ENCODE data around the gene HINT3. TPM values are rescaled to one million over a fixed set of nuclear protein-coding genes. Genes with fewer than 3 reads are reported as not detected.
"Not testable (repeated sequence)": the region's sequence is repeated elsewhere in the genome, so short reads cannot be mapped to it uniquely, and the experiment has no call there.

HINT3 gene
- total RNA-seq, 6 experiments from 2014 or later: 8.5 to 16.6 (median 14.3) TPM

GRCh38 chr6:125932451-125932795 lies 24.1 kb upstream of the HINT3 start:
- Histone ChIP-seq H3K9me3 (no peaks in the 10 kb centered on the region), H3K4me1 (no peaks in the 10 kb centered on the region), H3K27me3 (no peaks in the 10 kb centered on the region), H3K27ac (no peak overlapping the region), H3K4me3 (no peak overlapping the region), H3K36me3 (peaks cover 0 to 24% (median 15%) of the 10 kb centered on the region in 4 donors)
- no peak for TF ChIP-seq POLR2A (IDR thresholded peaks at IDR 0.05)
- TF ChIP-seq CTCF (IDR thresholded peaks at IDR 0.05): no peak
- intact Hi-C loops (cut with DNase I): no loop called here
- no peak for DNase-seq
- ATAC-seq: no peak

- H3K9me3 ChIP-seq; H3K36me3 ChIP-seq; DNase-seq; ATAC-seq; H3K27ac ChIP-seq; H3K27me3 ChIP-seq; intact Hi-C loops (cut with DNase I); H3K4me1 ChIP-seq; H3K4me3 ChIP-seq: not testable (repeated sequence)
- 88% methylated on average over 5 of the region's 5 CpGs for WGBS (ENCODE audit: insufficient coverage, low coverage, low lambda C conversion rate, missing lambda C conversion rate)
Observed at GRCh38 chr6:125935520-125935919, 21.1 kb upstream of the HINT3 start.

DNA sequence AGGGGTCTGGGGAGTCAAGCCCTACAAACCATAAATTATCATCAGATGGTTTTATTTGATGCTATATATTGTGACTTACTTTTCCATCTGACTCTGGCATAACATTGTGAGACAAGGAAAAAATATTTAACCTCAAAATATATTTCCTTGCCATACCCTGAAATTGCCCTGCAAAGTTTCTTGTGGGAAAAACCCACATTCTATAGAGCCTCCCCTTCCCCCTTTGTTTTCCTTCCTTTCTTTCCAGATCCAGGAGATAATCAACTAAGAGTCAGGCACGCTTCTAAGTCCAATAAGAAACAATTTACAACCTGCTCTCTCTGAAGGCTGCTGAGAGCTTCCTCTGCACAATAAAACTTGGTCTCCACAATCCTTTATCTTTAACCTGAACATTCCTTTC lies 17.5 kb upstream of the HINT3 start:
- ATAC-seq: no peak
- 78% methylated on average over 1 of the region's 1 CpG for WGBS (ENCODE audit: insufficient coverage, low coverage, low lambda C conversion rate, missing lambda C conversion rate)
- intact Hi-C loops (cut with DNase I): no loop called here

GRCh38 chr6:125939791-125940190 lies 16.8 kb upstream of the HINT3 start:
- 63% methylated on average over 2 of the region's 2 CpGs for WGBS (ENCODE audit: insufficient coverage, low coverage, low lambda C conversion rate, missing lambda C conversion rate)
- Histone ChIP-seq H3K27ac (no peak overlapping the region), H3K9me3 (no peaks in the 10 kb centered on the region), H3K36me3 (no peaks in the 10 kb centered on the region), H3K4me3 (no peak overlapping the region), H3K4me1 (peaks cover 0 to 24% (median 10%) of the 10 kb centered on the region in 4 donors), H3K27me3 (no peaks in the 10 kb centered on the region)
- ATAC-seq: no peak
- TF ChIP-seq CTCF (IDR thresholded peaks at IDR 0.05) (no peak), POLR2A (IDR thresholded peaks at IDR 0.05) (no peak)
- DNase-seq: no peak
- intact Hi-C loops (cut with DNase I): no loop called here

More for the DNA sequence above, 17.5 kb upstream of the HINT3 start:
- no peak for DNase-seq
- Histone ChIP-seq H3K27me3 (no peaks in the 10 kb centered on the region), H3K4me3 (no peak overlapping the region), H3K4me1 (peaks cover 0 to 19% (median 7%) of the 10 kb centered on the region in 4 donors), H3K9me3 (no peaks in the 10 kb centered on the region), H3K27ac (no peak overlapping the region), H3K36me3 (no peaks in the 10 kb centered on the region)
- TF ChIP-seq CTCF (IDR thresholded peaks at IDR 0.05) (no peak), POLR2A (IDR thresholded peaks at IDR 0.05) (no peak)

DNA sequence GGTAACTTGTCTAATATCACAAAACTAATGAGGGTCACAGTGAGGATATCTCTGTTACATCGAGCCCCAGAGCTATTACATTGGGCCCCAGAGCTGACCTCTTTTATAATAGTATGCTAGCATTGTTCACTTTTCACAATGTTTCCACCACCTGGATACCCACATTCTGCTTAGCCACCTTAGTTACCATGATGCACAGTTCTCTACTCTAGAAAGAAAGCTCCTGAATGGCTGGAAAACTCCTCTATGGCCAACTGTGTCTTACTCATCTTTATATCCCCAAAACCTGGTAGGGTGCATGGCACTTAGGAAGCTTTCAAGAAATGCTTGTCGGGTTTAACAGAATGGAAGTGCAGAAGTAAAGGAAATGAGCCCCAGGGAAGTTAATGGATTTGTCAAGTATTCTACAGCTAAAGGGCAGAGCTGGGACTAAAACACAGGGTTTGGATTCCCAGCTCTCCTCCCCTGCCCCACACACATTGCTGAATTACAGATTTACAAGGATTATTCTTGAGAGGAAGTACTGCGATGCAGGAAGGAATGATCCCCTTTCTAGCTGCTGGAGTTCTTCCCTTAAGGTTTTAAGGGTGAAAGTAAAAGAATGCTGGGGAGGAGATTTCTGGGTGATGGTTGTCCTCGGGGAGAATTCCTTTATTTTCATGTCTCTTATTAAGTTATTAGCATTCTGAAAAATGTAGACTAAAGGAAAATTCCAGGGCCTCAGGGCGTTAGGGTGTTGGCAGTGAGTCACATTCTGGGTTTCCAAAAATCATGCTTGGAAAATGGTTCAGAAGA lies 16.1 kb upstream of the HINT3 start:
- WGBS (ENCODE audit: insufficient coverage, low coverage, low lambda C conversion rate, missing lambda C conversion rate): 57% methylated on average over 5 of the region's 5 CpGs
- ATAC-seq (no peak), DNase-seq (no peak)
- H3K27me3 ChIP-seq: no peaks in the 10 kb centered on the region
- H3K9me3 ChIP-seq: no peaks in the 10 kb centered on the region
- no peak overlapping the region for H3K27ac ChIP-seq
- intact Hi-C loops (cut with DNase I): no loop called here
- H3K4me1 ChIP-seq: peaks cover 0 to 31% (median 14%) of the 10 kb centered on the region in 4 donors
- H3K4me3 ChIP-seq: no peak overlapping the region
- TF ChIP-seq CTCF (IDR thresholded peaks at IDR 0.05) (no peak), POLR2A (IDR thresholded peaks at IDR 0.05) (no peak)
- H3K36me3 ChIP-seq: no peaks in the 10 kb centered on the region
